Islet precursor cell (in vitro differentiated cells): ENCODE measurements around the gene FBH1.
"Not testable (repeated sequence)": the region's sequence is repeated elsewhere in the genome, so short reads cannot be mapped to it uniquely, and the experiment has no call there.

Experiments
- DNase-seq: peaks from one replicate; pipeline ENCODE4 v3.0.0-alpha.2; 2018

The FBH1 gene

GRCh38 chr10:5960070-5960972, 70.3 kb downstream of the FBH1 start:
- DNase-seq, result peak; percentile 54

DNA sequence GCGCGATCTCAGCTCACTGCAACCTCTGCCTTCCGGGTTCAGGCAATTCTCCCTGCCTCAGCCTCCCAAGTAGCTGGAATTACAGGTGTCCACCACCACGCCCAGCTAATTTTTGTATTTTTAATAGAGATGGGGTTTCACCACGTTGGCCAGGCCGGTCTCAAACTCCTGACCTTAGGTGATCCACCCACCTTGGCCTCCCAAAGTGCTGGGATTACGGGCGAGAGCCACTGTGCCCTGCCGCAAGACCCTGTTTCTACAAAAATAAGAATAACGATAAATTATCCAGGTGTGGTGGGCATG, 70.9 kb downstream of the FBH1 start:
- not testable (repeated sequence) for DNase-seq

DNA sequence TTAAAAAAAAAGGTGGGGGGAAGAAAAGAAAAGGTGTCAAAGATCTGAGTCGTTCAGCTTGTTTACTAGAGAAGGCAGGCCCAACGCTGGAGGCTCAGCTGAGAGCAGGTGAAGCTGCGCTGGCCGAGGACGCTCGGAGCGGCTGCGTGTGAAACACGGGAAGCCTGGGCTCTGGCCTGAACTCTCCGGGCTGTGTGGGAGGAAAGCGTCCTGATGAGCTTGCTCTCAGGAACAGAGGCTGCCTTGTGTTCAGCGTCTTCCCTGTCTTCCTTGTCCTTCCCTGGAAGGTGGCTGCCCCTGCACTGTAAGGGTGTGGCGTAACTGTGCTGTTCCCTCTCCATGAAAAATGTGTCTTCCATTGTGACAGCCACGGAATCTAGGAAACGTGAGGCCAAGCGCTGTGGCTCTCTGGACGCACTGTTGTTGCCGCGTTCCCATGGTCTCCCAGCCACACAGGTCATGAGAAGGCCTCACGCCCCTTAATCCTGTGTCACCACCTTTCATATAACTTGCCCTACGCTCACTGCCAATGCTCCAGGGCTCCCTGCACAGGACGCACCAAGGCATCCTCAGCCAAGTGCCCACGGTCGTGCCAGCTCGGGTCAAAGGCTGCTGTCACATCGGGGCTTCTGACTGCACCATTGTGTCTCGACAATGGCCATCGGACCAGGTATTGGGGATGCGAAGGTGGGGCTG, 71.5 kb downstream of the FBH1 start:
- DNase-seq, result peak; percentile 57

DNA sequence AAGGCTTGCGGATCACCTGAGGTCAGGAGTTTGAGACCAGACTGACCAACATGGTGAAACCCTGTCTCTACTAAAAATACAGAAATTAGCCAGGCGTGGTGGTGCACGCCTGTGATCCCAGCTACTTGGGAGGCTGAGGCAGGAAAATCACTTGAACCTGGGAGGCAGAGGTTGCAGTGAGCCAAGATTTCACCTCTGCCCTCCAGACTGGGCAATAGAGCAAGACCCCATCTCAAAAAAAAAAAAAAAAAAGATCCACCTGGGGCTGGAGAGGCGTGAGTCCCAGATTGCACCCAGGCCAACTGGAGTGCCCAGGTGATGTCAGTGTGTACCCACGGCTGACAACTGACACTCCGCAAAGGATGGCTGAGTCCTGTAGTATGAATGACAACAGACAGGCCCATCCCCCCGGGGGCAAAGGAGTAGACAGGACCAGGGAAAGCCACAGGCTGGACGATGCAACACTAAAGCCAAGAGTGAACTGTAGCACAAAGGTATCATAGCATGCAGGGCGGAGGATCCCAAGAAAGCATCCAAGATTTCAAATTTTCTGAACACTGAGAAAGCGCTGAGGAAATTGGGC, 72.4 kb downstream of the FBH1 start:
- DNase-seq, result peak; percentile 49

GRCh38 chr10:5963071-5963470, 73.0 kb downstream of the FBH1 start:
- peak; percentile 53 for DNase-seq

DNA sequence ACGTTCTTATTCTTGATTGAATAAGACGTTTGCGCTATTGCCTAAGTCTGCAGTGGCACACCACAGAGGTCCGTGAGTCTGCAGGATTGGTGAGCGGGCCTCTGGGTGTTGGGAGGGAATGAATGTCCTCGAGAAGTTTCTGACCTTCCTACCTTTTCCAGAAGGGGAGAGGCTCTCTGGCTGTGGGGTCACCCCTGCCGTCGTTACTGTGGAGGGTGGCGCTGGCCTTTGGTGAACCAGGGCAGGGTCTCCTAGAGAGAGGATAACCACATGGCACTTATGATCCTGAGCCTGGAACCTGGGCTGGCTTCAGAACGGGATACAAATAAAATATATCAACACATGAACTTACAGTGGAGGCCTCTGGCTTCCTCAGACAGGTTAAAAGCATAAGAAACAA, 73.5 kb downstream of the FBH1 start:
- peak; percentile 12 for DNase-seq

- DNase-seq, result no peak
Observed at GRCh38 chr10:5964736-5965135, 74.7 kb downstream of the FBH1 start.

- DNase-seq, result no peak
Observed at GRCh38 chr10:5965266-5965665, 75.2 kb downstream of the FBH1 start.

DNA sequence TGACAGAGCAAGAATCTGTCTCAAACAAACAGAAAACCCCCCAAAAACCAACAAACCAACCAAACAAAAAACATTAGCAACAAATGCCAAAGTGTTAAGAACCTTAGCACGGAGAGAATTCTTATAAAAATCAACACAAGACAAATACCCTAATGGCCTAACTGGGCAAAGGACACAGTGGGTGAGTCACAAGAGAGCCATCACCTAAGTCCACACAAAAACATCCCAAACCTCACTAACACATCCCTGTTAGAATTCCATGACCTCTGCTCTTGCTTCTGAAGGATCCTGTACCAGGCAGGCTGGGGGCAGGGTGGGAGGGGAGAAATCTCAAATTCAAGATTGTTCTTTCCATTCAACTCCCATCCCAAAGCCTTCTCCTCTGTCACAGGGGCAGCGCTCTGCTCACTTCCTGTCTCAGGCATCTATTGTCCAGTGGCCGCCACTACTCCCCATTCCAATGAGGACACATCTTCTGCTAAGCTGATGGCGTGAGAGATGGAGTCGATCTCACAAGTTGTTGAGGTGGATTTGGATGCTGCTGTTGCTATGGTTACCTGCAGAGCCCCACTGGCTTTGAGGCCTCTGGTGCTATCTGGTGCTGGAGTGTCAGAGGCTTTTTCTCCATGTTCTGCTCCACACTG, 78.1 kb downstream of the FBH1 start:
- no peak for DNase-seq

GRCh38 chr10:5968681-5969453, 78.8 kb downstream of the FBH1 start:
- no peak for DNase-seq

DNA sequence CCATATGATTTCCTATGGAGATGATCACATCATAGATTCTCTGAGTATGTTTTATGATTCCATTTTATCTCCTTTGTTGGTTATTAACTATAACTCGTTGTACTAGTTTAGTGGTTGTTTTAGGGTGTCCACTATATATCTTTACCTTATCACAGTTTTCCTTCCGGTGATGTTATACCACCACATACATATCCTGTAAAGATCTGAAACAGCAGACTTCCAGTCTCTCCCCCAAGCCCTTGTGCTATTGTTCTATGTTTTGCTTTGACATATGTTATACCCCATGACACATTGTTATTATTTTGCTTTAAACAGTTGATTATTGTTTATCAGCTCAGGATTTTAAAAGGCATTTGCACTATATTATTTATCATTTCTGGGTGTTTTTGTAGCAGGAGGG, 80.0 kb downstream of the FBH1 start:
- no peak for DNase-seq

DNA sequence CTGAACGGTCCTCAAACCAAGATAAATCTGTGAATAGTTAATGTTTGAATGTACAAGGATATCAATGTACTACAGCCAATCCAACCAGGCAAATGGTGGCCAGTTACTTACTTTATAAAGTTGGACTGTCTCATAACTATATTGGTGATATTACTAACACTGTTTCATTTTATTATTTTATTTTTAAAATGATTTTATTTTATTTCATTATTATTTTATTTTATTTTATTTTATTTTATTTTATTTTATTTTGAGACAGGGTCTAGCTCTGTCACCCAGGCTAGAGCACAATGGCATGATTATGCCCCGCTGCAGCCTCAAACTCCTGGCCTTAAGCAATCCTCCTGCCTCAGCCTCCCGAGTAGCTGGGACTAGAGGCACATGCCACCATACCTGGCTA, 80.5 kb downstream of the FBH1 start:
- DNase-seq, result no peak

DNA sequence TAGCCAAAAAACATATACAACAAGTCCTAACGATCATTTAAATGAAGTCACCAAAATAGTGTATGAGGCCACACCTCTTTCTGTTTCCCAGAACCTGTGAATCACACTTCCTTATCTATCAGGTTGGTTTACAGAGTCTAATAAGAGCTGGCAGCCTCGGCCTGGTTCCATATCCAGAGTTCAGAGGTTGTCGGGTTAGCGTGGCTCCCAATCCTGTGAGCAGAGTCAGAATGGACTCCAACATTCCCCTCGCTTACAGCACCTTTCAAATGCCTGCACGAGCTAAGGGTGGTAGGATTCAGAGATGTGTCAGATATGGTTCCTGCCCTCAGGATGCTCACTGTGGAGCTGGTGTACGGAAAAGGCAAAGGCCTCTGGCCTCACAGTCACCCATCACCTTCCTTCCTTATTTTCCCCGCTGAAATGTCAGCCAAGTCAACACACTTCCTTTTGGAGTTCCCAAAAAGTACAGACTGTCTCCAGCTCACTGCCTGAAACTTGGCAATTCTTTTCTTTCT, 81.3 kb downstream of the FBH1 start:
- DNase-seq, result no peak

GRCh38 chr10:5971886-5972285, 81.8 kb downstream of the FBH1 start:
- DNase-seq, result no peak

DNA sequence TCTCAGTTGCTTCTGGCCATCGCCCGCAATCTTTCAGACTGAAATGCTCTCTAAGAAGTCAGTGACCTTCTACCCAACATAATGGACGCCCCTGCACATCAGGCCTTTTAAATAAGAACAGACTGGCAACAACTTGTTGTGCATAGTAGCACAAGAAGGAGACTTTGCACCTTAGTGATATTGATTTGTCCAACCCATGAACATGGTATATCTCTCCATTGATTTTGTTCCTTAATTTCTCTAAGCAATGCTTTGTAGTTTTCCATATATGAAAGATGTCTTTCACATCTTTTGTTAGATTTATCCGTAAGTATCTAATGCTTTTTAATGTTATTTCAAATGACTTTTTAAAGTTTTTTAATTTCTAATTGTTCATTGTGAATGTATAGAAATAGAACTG, 83.0 kb downstream of the FBH1 start:
- DNase-seq, result no peak

- DNase-seq, result no peak
Observed at GRCh38 chr10:5975641-5976473, 85.8 kb downstream of the FBH1 start.

DNA sequence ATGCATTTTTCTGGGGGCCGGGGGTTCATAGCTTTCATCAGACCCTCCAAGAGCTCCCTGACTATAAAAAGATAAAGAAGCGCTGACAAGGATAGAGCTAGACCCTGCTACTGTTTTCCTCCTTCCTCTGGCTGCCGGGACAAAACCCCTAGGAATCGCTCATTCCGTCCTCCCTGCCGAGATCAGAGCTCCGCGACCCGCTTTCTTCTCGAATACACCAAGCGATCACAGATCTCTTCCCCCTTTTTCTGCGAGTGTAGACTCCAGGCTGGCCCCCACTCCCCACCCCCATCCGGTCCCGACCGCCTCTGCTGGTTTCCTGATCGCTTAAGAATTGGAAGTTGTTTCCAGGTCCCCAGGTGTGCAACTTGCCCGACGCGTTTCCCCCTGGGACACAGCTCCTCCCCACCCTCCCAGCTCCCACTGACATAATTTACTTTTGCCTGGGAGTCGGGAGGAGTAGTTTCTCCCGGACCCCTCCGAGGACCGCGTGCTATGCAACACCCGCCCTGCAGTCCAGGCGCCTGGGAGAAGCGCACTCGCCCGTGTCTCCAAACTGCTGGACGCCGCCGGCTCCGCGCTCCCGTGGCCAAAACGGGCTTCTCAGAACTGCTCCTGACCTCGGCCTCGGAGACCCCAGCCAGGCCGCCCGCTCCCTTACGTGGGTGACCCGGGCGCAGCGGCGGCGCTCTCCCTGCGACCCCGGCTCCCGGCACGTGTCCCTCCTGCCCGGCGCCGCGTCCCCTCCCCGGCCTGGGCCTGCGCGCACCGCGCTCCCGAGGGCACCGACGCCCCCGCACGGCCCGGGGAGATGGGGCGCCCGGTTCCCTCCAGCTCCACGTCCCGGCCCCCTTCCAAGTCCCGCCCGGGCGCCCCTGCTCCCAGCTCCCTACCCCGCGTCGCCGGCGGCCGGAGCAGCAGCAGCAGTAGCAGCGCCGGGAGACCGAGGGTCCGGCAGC, 86.7 kb downstream of the FBH1 start:
- DNase-seq, result peak; percentile 72

DNA sequence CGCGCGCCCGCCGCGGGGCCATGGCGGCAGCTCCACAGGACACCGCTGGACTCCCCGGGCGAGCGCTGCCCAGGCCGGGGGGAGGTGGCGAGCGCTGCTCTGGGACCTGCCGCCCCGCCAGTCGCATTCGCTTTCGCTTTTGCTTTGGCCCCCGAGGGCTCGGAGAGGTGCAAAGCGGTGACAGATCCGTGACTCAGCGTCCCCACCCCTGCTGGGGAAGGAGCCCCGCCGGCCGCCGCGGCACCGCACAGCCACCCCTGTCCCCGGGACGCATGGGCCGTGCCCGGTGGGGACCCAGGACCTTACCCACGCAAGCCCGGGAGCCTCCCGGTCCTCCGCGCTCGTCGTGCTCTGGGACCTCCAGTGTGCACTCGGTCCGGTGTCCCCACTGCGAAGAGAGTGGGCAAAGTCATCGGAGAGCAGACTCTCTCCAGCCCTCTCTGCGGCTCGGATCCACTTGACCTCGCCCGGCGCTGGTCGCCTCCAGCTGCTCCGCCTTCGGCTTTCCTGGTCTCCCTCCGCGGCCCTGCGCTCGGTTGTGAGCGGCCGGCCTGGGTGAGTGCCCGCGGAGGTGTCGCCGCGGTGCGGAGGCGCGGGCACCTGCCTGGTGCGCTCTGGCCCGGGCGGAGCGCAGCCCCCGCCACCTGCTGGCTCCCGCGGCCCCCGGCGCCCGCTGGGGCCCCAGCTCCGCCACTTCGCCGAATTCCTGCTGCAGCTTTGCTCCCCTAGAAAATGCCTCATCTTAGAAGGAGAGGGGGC, 87.6 kb downstream of the FBH1 start, which contains the start of gene IL15RA:
IL15RA (minus strand) TSS at position 73 of the 759 bp plus-strand sequence; CDS start at position 22, 51 bp downstream.
- peak; percentile 80 for DNase-seq

- DNase-seq, result no peak
Observed at GRCh38 chr10:5978230-5978489, 88.1 kb downstream of the FBH1 start.

DNA sequence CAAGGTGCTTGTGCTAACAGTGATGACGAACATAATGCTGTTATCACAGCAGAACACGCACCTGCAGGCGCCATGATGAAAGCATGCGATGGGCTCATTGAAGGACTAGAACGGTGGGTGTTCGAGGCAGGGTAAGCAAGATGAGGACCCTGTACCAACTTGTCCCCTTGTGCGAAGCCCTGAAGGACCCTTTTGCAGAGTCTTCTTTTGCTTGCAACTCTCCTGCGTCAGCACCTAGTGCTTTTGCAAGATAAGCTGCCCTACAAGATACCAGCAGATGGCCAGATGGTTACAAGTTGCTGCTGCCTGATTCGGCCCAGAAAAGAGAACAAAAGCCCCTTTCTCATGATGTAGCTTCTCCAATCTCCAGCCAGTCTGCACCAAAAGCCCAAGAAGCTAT, 91.5 kb downstream of the FBH1 start:
- DNase-seq, result no peak
